Mucosa of descending colon (tissue), 3 donors: ENCODE data around the gene TBC1D8. TPM values are rescaled to one million over a fixed set of nuclear protein-coding genes. Genes with fewer than 3 reads are reported as not detected.

Experiments used
- ATAC-seq: fragments of 200-7000 bp; cut with Tn5 transposase; one replicate; pipeline ENCODE4 v1.9.1; 2020; ENCODE audit warnings: mild to moderate bottlenecking, moderate library complexity
- DNase-seq, 3 donors: peaks; one replicate each; pipeline ENCODE4 v3.0.0-alpha.2; 2020
- H3K36me3 ChIP-seq: fragments of 200-600 bp; one replicate; pipeline ENCODE4 v1.8.0; 2021; ENCODE audit warnings: low read depth, mild to moderate bottlenecking
- H3K4me1 ChIP-seq: fragments of 200-600 bp; one replicate; pipeline ENCODE4 v1.8.0; 2021; ENCODE audit warnings: low read depth, mild to moderate bottlenecking
- H3K4me3 ChIP-seq: fragments of 200-600 bp; one replicate; pipeline ENCODE4 v1.8.0; 2021; ENCODE audit warnings: mild to moderate bottlenecking
- H3K9me3 ChIP-seq: fragments of 200-600 bp; one replicate; pipeline ENCODE4 v1.8.0; 2021; ENCODE audit warnings: mild to moderate bottlenecking
- intact Hi-C, 2 donors: fragments of 100-400 bp; cut with DNase I in 1 of 2; cut with micrococcal nuclease in 1 of 2; formaldehyde crosslinking; loops; one replicate each; pipeline versions ENCODE4 v1.11.0 to v1.11.1; 2022; cut with DNase I, micrococcal nuclease
- total RNA-seq, 3 donors: library from RNA; stranded (reverse); fragmentation: NEBNext Ultra II Directional in 2 of 3; extraction: Animal tissue kit (Norgen Biotek cat#: 25700) in 2 of 3; gene quantifications; one replicate each; pipeline versions ENCODE4 v1.2.1 to v1.2.4, GENCODE V29; 2021 to 2023
- TF ChIP-seq, protein P1 (sequence below): fragments of 200-600 bp; IDR thresholded peaks from one replicate; pipeline ENCODE4 v1.8.0; 2022; ENCODE audit warnings: antibody characterized with exemption, mild to moderate bottlenecking
- donor health status: DM: no; HTN: no; CAD: no; lungs with moderate emphysema.
- donor health status: DM: no; HTN: no; CAD: no.
- donor health status: DM: no; HTN: yes; CAD: no.

Gene TBC1D8
- total RNA-seq, 3 donors from 2014 or later: 14.4 to 28.8 (median 17.7) TPM

DNA sequence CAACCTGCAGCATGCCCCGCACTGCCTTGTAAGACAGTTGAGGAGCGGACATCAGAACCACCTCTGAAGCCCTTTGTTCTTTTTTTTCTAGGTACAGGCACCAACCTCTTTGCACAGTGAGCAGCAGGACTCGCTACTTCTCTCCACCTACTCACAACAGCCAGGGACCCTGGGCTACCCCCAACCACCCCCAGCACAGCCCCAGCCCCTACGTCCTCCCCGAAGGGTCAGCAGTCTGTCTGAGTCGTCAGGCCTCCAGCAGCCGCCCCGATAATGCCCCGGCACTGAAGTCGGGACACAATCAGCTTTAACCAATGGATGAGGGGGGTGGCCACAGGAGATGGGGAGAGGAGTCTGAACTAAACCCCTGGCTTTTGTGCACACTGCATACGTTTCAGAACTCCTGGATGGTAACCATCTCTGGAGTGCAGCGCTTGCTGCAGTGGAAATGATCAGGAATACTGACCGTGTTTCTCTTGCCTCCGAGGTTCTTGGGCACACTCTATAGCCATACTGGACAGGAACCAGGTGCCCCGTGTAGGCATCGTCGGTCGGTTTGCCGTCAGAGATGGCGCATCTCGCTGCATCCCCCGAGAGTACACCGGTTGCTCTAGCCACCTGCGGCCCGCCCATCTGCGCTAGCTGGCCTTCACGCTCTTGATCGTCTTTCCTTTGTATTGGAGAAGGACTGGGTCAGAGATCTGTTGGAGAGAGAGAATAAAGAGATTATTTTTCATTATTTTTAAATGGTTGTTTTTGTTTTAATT, 155.7 kb downstream of the TBC1D8 start:
- no peak overlapping the region for H3K4me3 ChIP-seq
- H3K36me3 ChIP-seq: no peaks in the 10 kb centered on the region
- H3K4me1 ChIP-seq: no peaks in the 10 kb centered on the region
- H3K9me3 ChIP-seq: no peaks in the 10 kb centered on the region
- ATAC-seq (no peak), DNase-seq (no peak)
- intact Hi-C loops: no loop called here
- TF ChIP-seq, protein P1, sequence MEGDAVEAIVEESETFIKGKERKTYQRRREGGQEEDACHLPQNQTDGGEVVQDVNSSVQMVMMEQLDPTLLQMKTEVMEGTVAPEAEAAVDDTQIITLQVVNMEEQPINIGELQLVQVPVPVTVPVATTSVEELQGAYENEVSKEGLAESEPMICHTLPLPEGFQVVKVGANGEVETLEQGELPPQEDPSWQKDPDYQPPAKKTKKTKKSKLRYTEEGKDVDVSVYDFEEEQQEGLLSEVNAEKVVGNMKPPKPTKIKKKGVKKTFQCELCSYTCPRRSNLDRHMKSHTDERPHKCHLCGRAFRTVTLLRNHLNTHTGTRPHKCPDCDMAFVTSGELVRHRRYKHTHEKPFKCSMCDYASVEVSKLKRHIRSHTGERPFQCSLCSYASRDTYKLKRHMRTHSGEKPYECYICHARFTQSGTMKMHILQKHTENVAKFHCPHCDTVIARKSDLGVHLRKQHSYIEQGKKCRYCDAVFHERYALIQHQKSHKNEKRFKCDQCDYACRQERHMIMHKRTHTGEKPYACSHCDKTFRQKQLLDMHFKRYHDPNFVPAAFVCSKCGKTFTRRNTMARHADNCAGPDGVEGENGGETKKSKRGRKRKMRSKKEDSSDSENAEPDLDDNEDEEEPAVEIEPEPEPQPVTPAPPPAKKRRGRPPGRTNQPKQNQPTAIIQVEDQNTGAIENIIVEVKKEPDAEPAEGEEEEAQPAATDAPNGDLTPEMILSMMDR: no peak

DNA sequence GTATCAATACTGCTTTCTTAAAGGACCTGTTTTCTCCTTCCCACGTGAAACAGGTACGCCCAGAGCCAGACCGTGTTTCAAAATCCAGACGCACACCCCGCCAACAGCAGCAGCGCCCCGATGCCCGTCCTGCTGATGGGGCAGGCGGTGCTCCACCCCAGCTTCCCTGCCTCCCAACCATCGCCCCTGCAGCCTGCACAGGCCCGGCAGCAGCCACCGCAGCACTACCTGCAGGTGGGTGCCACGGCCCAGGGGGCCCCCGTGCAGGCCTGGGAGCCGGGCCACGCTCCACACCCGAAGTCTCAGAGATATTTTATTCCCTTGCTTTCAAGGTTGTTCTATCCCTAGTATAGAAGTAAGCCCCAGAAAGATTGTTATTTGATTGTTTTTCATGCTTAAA, 157.9 kb downstream of the TBC1D8 start:
- Histone ChIP-seq H3K9me3 (no peaks in the 10 kb centered on the region), H3K4me3 (no peak overlapping the region), H3K36me3 (no peaks in the 10 kb centered on the region), H3K4me1 (no peaks in the 10 kb centered on the region)
- intact Hi-C loops: no loop called here
- DNase-seq (no peak), ATAC-seq (no peak)
- TF ChIP-seq, protein P1: no peak

DNA sequence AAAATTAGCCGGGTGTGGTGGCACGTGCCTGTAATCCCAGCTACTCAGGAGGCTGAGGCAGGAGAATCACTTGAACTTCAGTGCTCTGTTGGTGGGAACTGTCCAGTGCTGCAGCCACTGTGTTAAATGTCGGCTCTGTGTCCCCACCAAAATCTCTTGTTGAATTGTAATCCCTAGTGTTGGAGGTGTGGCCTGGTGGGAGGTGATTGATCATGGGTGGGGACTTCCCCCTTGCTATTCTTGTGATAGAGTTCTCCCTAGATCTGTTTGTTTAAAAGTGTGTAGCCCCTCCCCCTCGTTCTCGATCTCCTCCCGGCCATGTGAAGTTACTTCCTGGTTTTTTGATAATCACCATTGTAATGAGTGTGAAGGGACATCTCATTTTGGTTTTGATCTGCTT, 158.9 kb downstream of the TBC1D8 start:
- no peak for ATAC-seq

DNA sequence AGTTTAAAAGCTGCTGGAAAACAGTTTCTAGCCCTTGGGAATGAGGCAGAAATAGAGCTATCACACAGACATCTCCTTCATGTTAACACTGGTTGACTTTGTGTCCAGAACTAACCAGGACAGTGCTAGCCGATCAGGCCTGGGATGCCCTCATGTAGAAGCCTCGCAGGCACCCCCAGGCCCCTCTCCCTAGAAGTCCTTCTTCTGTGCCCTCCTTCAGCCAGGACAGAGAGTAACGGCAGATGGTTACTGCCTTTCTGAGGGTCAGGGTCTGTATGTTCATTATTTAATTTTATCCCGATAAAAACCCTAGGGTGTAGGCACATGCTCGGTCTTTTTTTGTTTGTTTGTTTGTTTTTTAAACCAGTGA, 159.8 kb downstream of the TBC1D8 start:
- Histone ChIP-seq H3K9me3 (no peaks in the 10 kb centered on the region), H3K36me3 (no peaks in the 10 kb centered on the region), H3K4me3 (no peak overlapping the region), H3K4me1 (no peaks in the 10 kb centered on the region)
- ATAC-seq: no peak
- no peak for DNase-seq
- TF ChIP-seq, protein P1: no peak
- intact Hi-C loops: no loop called here

More for the DNA sequence above, 158.9 kb downstream of the TBC1D8 start:
- no peaks in the 10 kb centered on the region for H3K9me3 ChIP-seq
- H3K4me3 ChIP-seq: no peak overlapping the region
- no peaks in the 10 kb centered on the region for H3K36me3 ChIP-seq
- H3K4me1 ChIP-seq: no peaks in the 10 kb centered on the region
- no peak for DNase-seq
- TF ChIP-seq, protein P1: no peak
- intact Hi-C loops: no loop called here

DNA sequence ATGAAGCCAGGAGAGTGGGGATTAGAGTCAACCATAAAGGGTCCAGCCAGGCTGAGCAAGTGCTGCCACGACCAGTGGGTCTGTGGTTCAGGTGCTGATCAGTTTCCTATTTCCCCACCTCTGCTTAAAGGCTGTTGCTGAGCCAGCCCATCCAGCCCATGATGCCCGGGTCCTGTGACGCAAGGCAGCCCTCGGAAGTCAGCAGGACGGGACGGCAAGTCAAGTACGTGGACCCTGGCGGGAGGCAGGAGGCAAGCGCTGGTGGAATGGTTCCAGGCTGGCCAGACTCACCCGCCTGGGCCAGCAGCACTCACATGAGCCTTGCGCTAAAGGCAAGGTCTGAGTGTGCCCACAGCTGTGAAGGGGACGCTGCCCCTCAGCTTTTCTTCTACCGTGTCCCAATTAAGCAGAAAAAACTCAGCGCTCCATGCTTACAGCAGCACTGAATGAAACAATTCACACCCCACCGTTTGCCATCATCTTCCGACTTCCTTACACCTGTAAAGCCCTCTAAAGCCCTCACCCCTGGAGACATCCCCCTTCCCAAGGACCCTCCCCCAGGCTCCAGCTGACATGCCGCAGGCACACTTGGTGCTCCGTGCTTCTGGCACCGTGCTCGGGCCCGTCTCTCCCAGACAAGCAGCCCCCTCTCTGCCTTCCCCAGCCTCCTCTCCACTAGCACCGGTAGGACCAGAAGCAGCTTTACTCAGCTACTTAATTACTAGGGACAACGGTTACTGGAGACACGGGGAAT, 160.4 kb downstream of the TBC1D8 start:
- no peak for DNase-seq
- intact Hi-C loops: no loop called here
- TF ChIP-seq, protein P1: no peak

More for the DNA sequence above, 160.4 kb downstream of the TBC1D8 start:
- Histone ChIP-seq H3K9me3 (no peaks in the 10 kb centered on the region), H3K4me1 (no peaks in the 10 kb centered on the region), H3K36me3 (no peaks in the 10 kb centered on the region), H3K4me3 (no peak overlapping the region)
- no peak for ATAC-seq
